Measurements from ENCODE around the gene DBP. TPM values are rescaled to one million over a fixed set of nuclear protein-coding genes. Genes with fewer than 3 reads are reported as not detected.

Gene DBP
- total RNA-seq, 1 experiment from 2014 or later, result 12.6 TPM

DNA sequence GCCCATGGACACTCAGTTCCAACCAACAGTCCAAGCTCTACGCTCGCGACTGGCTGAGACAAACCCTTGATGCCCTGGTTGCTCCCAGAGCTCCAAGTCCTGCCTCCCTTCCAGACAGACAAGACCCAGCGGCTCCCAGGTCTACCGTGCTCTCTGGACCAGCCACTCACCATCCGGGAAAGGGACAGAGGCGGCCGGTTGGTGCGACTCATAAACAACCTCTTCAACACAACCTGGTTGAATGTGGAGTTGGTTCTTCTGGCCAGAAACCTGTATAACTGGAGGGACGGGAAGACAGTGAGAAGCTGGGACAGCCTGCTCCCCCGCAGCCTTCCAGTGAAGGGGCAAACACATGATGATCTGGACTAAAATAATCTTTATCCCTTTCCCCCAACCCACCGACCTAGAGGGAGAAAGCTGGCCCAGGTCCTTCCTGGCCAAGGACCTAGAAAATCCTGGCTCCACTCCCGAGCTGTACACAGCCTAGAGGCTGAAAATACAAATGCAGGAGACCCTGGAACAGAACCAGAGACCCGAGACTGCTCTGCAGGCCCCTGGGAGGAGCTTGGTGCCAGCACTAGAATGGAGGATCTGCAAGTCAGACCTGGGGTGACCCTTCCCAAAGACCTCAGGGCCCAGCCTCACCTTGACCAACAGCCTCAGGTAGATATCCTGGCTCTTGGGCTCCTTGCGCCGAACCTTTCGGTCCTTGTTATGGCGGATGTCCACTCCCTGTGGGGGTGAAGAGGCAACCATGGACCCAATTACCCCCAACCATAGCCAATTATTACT, 19.8 kb downstream of the DBP start:
- Mint-ChIP-seq H3K9me3 (no peaks in the 10 kb centered on the region; a peak in 1 of 5 replicates), H3K36me3 (ENCODE audit: insufficient read depth in 1 of 3, low read depth in 3 of 3) (peaks cover 40 to 59% (median 53%) of the 10 kb centered on the region in 3 experiments), H3K27me3 (ENCODE audit: low read depth) (no peaks in the 10 kb centered on the region; the same call in 1 of the 2 replicates), H3K4me3 (peak overlapping the region; percentile 97 to 99), H3K4me1 (peaks cover 40 to 54% of the 10 kb centered on the region in 2 experiments), H3K27ac (peak overlapping the region; percentile 96 to 100 (median 99); a peak in 6 of 7 replicates)
- Histone ChIP-seq H3K27me3 (ENCODE audit: insufficient read depth, low read length) (no peaks in the 10 kb centered on the region), H3K23me2 (ENCODE audit: insufficient read length, low read depth, low read length, poor library complexity, severe bottlenecking) (peaks cover 10% of the 10 kb centered on the region), H3T11ph (ENCODE audit: low read length) (no peak overlapping the region), H3K9me3 (ENCODE audit: control insufficient read depth, low read depth, low read length) (no peaks in the 10 kb centered on the region), H3K79me2 (ENCODE audit: insufficient read depth, low read length) (peaks cover 18% of the 10 kb centered on the region), H2BK15ac (ENCODE audit: low read depth, low read length) (no peak overlapping the region), H3K4ac (ENCODE audit: low read depth, low read length) (no peak overlapping the region), H4K91ac (ENCODE audit: insufficient read length, low read depth, low read length) (no peak overlapping the region), H4K8ac (replicated peaks; ENCODE audit: insufficient read length, low read depth, low read length) (no peak overlapping the region), H3K56ac (ENCODE audit: insufficient read length, low read depth, low read length) (no peak overlapping the region), H3K79me1 (ENCODE audit: insufficient read depth, low read depth, low read length, poor library complexity, severe bottlenecking) (peaks cover 4% of the 10 kb centered on the region), H3K4me2 (ENCODE audit: insufficient read depth, insufficient read length, low read length) (peak overlapping the region; percentile 87), H2BK120ac (ENCODE audit: low read depth, low read length, poor library complexity, severe bottlenecking) (no peak overlapping the region), H3K14ac (ENCODE audit: insufficient read depth, low read length) (no peak overlapping the region), H3K27ac (ENCODE audit: insufficient read length, low read depth, low read length) (no peak overlapping the region), H4K20me1 (ENCODE audit: control insufficient read depth, insufficient read depth, insufficient read length) (no peaks in the 10 kb centered on the region), H2AK5ac (ENCODE audit: insufficient read length, low read length) (no peak overlapping the region), H2BK12ac (ENCODE audit: insufficient read length, low read depth, low read length) (no peak overlapping the region), H2BK20ac (ENCODE audit: low read depth, low read length, poor library complexity, severe bottlenecking) (no peak overlapping the region), H2AFZ (ENCODE audit: low read length) (no peak overlapping the region), H4K5ac (ENCODE audit: insufficient read length, low read depth, low read length) (no peak overlapping the region), H2BK5ac (ENCODE audit: insufficient read length, low read length) (no peak overlapping the region), H3K9ac (ENCODE audit: extremely low read depth, insufficient read length, low read length) (peak overlapping the region; percentile 99), H3K18ac (ENCODE audit: insufficient read length, low read depth, low read length) (no peak overlapping the region), H3K23ac (ENCODE audit: insufficient read length, low read depth, low read length) (no peak overlapping the region), H3K4me1 (ENCODE audit: insufficient read depth, low read length) (peaks cover 3% of the 10 kb centered on the region; the same call in 1 of the 2 replicates)
- no CpG with 5 or more reads among the region's 18 CpGs for WGBS (ENCODE audit: extremely low coverage, insufficient read length, low lambda C conversion rate)
- DNase-seq, result peak; percentile 28
- TF ChIP-seq, protein P1, sequence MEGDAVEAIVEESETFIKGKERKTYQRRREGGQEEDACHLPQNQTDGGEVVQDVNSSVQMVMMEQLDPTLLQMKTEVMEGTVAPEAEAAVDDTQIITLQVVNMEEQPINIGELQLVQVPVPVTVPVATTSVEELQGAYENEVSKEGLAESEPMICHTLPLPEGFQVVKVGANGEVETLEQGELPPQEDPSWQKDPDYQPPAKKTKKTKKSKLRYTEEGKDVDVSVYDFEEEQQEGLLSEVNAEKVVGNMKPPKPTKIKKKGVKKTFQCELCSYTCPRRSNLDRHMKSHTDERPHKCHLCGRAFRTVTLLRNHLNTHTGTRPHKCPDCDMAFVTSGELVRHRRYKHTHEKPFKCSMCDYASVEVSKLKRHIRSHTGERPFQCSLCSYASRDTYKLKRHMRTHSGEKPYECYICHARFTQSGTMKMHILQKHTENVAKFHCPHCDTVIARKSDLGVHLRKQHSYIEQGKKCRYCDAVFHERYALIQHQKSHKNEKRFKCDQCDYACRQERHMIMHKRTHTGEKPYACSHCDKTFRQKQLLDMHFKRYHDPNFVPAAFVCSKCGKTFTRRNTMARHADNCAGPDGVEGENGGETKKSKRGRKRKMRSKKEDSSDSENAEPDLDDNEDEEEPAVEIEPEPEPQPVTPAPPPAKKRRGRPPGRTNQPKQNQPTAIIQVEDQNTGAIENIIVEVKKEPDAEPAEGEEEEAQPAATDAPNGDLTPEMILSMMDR (conservative IDR thresholded peaks at IDR 0.05), result no peak
